ENCODE measurements around the gene FUT2.

Gene FUT2

DNA sequence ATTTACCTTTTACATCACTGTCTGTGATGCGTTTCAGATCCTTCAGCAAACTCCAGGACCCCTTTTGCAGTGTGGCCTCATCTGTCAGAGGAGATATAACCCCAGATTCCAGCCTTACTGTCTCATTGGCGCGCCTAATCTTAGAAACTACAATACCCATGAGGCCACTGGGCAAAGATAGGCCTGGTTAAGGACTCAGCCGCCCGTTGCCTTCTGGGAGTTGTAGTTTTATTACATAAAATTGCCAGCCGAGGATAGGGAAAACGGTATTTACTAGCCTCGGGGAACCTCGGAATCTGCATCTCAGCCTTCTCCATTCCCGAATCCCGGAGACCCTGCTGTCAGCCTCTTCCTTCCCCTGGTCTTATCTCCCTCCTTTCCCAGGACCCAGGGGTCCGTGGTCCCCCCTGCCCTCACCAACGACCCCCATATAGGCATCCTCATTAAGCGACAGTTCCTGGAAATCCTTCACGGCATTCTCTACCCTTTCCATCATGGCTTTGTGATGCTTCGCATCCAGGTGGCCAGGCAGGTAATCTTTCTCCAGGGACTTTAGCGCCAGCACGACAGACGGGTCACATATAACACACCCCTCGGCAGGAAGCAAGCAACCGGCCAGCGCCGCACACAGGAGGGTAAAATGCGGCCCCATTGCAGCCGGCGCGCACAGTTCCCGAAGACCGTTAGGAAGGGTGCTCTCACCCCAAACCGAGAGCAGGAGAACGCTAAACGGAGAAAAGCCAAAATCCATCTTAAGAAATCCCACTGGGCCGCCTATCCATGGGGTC, 49.6 kb downstream of the FUT2 start:
- H3K27me3 ChIP-seq (ENCODE audit: insufficient read depth, low read length, poor library complexity): no peaks in the 10 kb centered on the region
- peaks cover 11% of the 10 kb centered on the region; the same call in 1 of the 2 replicates for H3K4me1 ChIP-seq (ENCODE audit: insufficient read depth, low read length)
- no peaks in the 10 kb centered on the region for H3K36me3 ChIP-seq (ENCODE audit: insufficient read depth, low read length)
- no peak for TF ChIP-seq EZH2 (IDR thresholded peaks at IDR 0.05; ENCODE audit: borderline replicate concordance, low read depth, low read length, severe bottlenecking)
- TF ChIP-seq, protein P1, sequence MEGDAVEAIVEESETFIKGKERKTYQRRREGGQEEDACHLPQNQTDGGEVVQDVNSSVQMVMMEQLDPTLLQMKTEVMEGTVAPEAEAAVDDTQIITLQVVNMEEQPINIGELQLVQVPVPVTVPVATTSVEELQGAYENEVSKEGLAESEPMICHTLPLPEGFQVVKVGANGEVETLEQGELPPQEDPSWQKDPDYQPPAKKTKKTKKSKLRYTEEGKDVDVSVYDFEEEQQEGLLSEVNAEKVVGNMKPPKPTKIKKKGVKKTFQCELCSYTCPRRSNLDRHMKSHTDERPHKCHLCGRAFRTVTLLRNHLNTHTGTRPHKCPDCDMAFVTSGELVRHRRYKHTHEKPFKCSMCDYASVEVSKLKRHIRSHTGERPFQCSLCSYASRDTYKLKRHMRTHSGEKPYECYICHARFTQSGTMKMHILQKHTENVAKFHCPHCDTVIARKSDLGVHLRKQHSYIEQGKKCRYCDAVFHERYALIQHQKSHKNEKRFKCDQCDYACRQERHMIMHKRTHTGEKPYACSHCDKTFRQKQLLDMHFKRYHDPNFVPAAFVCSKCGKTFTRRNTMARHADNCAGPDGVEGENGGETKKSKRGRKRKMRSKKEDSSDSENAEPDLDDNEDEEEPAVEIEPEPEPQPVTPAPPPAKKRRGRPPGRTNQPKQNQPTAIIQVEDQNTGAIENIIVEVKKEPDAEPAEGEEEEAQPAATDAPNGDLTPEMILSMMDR (IDR thresholded peaks at IDR 0.05; ENCODE audit: borderline replicate concordance, extremely low read depth, low read length, poor library complexity, severe bottlenecking): no peak
- H3K79me2 ChIP-seq (ENCODE audit: insufficient read depth, low read length): no peaks in the 10 kb centered on the region
- peak overlapping the region; percentile 84 for H2AFZ ChIP-seq (ENCODE audit: low read depth, low read length)
- H3K27ac ChIP-seq (ENCODE audit: low read length): peak overlapping the region; percentile 54
- H3K4me3 ChIP-seq (ENCODE audit: low read depth in 1 of 2, low read length in 2 of 2): peak overlapping the region in 1 of 2 experiments; percentile 51; a peak in 3 of 4 replicates
- peak overlapping the region; percentile 58 for H3K4me2 ChIP-seq (ENCODE audit: insufficient read depth, low read length)
- peak overlapping the region; percentile 33 for H3K9ac ChIP-seq (ENCODE audit: low read depth, low read length)
- ATAC-seq (ENCODE audit: insufficient read depth, low read depth) (peak; percentile 91), DNase-seq (peak; percentile 70)
- H4K20me1 ChIP-seq (ENCODE audit: insufficient read depth, low read length): no peaks in the 10 kb centered on the region
- no peaks in the 10 kb centered on the region for H3K9me3 ChIP-seq (ENCODE audit: insufficient read depth, low read length, severe bottlenecking)

DNA sequence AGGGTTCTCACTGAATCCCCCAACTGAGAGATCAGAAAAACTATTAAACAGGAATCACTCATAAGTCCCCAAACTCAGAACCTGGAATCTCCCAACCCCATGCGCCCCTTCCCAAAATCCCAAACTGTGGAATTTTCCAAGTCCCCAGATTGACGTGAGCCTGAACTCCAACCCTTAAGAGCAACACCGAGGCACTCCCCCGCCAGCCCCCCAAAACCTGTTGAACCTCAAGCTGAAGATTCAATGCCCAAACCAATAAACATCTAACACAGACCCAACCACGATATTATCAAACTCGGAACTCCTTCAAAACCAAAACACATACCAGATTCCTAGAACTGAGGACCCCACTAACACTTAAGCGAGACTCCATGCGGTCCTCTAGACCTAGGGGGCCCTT, 50.3 kb downstream of the FUT2 start:
- Histone ChIP-seq H3K27ac (ENCODE audit: low read length) (no peak overlapping the region), H3K9ac (ENCODE audit: low read depth, low read length) (no peak overlapping the region)
- no peak for ATAC-seq (ENCODE audit: insufficient read depth, low read depth)

DNA sequence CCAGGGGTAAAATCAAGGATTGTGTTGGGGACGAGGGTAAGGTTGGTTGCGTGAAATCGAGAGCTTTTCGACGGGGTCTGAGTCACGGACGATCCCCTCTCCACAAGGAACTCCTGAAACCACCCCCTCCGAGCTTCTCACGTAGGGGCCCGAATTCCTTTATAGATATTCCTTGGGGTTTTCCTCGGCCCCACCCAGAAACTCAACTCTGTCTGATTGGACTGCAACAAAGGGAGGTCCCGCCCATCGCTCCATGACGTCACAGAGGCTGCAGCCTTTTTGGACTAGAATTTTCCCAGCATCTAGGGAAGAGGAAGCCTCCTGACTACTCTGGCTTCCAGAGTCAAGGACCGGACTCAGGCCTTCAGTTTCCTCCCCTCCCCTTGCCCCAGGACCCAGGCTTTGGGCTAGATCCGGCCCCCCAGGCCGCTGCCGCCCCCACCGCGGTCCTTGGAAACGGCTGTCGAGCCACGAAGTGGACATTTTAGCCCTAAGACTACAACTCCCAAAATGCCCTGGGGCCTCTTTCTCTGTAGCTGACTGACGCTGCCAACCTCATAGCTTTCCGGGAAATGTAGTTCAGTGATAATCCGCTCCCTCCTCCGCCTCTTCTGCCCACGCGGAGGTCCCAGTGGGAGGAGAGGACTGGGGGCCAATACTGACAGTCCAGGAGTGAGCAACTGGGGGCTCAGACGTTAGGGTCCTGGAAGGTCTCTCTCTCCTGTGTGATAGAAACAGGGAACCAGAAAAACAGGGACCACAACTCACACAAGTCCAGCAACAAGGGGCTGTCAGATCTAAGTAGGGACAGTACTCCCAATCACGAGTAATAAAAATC, 51.2 kb downstream of the FUT2 start, which contains the start of gene IZUMO1:
Gene IZUMO1 (minus strand): TSS at position 172 of the 838 bp plus-strand sequence. CDS start 1,050 bp downstream, outside the sequence.
- H3K4me1 ChIP-seq (ENCODE audit: insufficient read depth, low read length): peaks cover 12% of the 10 kb centered on the region
- no peaks in the 10 kb centered on the region for H4K20me1 ChIP-seq (ENCODE audit: insufficient read depth, low read length)
- H3K4me2 ChIP-seq (ENCODE audit: insufficient read depth, low read length): no peak within 1 kb of the TSS
- no peak for TF ChIP-seq EZH2 (IDR thresholded peaks at IDR 0.05; ENCODE audit: borderline replicate concordance, low read depth, low read length, severe bottlenecking)
- TF ChIP-seq, protein P1 (IDR thresholded peaks at IDR 0.05; ENCODE audit: borderline replicate concordance, extremely low read depth, low read length, poor library complexity, severe bottlenecking): no peak
- no peaks in the 10 kb centered on the region for H3K79me2 ChIP-seq (ENCODE audit: insufficient read depth, low read length)
- H3K36me3 ChIP-seq (ENCODE audit: insufficient read depth, low read length): no peaks in the 10 kb centered on the region
- H2AFZ ChIP-seq (ENCODE audit: low read depth, low read length): no peak within 1 kb of the TSS; the same call in 1 of the 2 replicates
- ATAC-seq (ENCODE audit: insufficient read depth, low read depth) (no peak), DNase-seq (no peak)
- H3K4me3 ChIP-seq (ENCODE audit: low read depth in 1 of 2, low read length in 2 of 2): no peak within 1 kb of the TSS
- no peak within 1 kb of the TSS for H3K27ac ChIP-seq (ENCODE audit: low read length)
- no peak within 1 kb of the TSS for H3K9ac ChIP-seq (ENCODE audit: low read depth, low read length)
- peaks cover 2% of the 10 kb centered on the region for H3K27me3 ChIP-seq (ENCODE audit: insufficient read depth, low read length, poor library complexity)
- H3K9me3 ChIP-seq (ENCODE audit: insufficient read depth, low read length, severe bottlenecking): no peaks in the 10 kb centered on the region

More for the DNA sequence above, 50.3 kb downstream of the FUT2 start:
- H3K4me2 ChIP-seq (ENCODE audit: insufficient read depth, low read length): no peak overlapping the region
- DNase-seq: no peak
- no peak overlapping the region for H3K4me3 ChIP-seq (ENCODE audit: low read depth in 1 of 2, low read length in 2 of 2)
- H3K79me2 ChIP-seq (ENCODE audit: insufficient read depth, low read length): no peaks in the 10 kb centered on the region
- H2AFZ ChIP-seq (ENCODE audit: low read depth, low read length): no peak overlapping the region
- H4K20me1 ChIP-seq (ENCODE audit: insufficient read depth, low read length): no peaks in the 10 kb centered on the region
- no peaks in the 10 kb centered on the region for H3K36me3 ChIP-seq (ENCODE audit: insufficient read depth, low read length)
- H3K9me3 ChIP-seq (ENCODE audit: insufficient read depth, low read length, severe bottlenecking): no peaks in the 10 kb centered on the region
- H3K4me1 ChIP-seq (ENCODE audit: insufficient read depth, low read length): peaks cover 10% of the 10 kb centered on the region; the same call in 1 of the 2 replicates
- no peaks in the 10 kb centered on the region for H3K27me3 ChIP-seq (ENCODE audit: insufficient read depth, low read length, poor library complexity)
- TF ChIP-seq EZH2 (IDR thresholded peaks at IDR 0.05; ENCODE audit: borderline replicate concordance, low read depth, low read length, severe bottlenecking): no peak
- TF ChIP-seq, protein P1 (IDR thresholded peaks at IDR 0.05; ENCODE audit: borderline replicate concordance, extremely low read depth, low read length, poor library complexity, severe bottlenecking): no peak
